Right atrium auricular region (tissue), 2 donors: Measurements from ENCODE around the gene MYO5B. TPM values are rescaled to one million over a fixed set of nuclear protein-coding genes. Genes with fewer than 3 reads are reported as not detected.
"Not testable (repeated sequence)": the region's sequence is repeated elsewhere in the genome, so short reads cannot be mapped to it uniquely, and the experiment has no call there.

Experiments used
- DNase-seq: peaks from one replicate; pipeline ENCODE4 v3.0.0-alpha.2; 2019; ENCODE audit warnings: low spot score
- H3K27ac ChIP-seq, 2 donors: fragments of 200-600 bp; sonication (generic); 1 replicate in 1 of 2; 2 replicates in 1 of 2; pipeline ENCODE4 v1.5.1; 2016 to 2019
- H3K27me3 ChIP-seq, 2 donors: fragments of 200-600 bp; sonication (generic); one replicate each; pipeline versions ENCODE4 v1.5.1 to v1.6.0; 2017 to 2019
- H3K36me3 ChIP-seq: fragments of 200-600 bp; sonication (generic); one replicate; pipeline ENCODE4 v1.5.1; 2016
- H3K4me1 ChIP-seq, 2 donors: fragments of 200-600 bp; sonication (generic); one replicate each; pipeline versions ENCODE4 v1.5.1 to v1.6.0; 2017 to 2019
- H3K4me3 ChIP-seq, 2 donors: fragments of 200-600 bp; sonication (generic); 1 replicate in 1 of 2; 2 replicates in 1 of 2; pipeline ENCODE4 v1.5.1; 2017 to 2019; ENCODE audit warnings: mild to moderate bottlenecking in 1 of 2, moderate library complexity in 1 of 2
- H3K9me3 ChIP-seq, 2 donors: fragments of 200-600 bp; sonication (generic); one replicate each; pipeline ENCODE4 v1.5.1; 2019
- CTCF ChIP-seq, 2 donors: fragments of 200-600 bp; sonication (generic); IDR thresholded peaks; one replicate each; pipeline ENCODE4 v1.5.1; 2019; ENCODE audit warnings: antibody characterized with exemption in 2 of 2
- total RNA-seq, 2 donors: library from RNA; depleted of rRNA; stranded (reverse); fragments of >200 nt; gene quantifications; one replicate each; pipeline ENCODE4 v1.1.0, GENCODE V29; 2016

Gene MYO5B
- total RNA-seq, 2 donors from 2014 or later, result 7.7 to 10.2 TPM

- no peak for DNase-seq
- no peak for TF ChIP-seq CTCF (IDR thresholded peaks at IDR 0.05)
- Histone ChIP-seq H3K4me1 (no peaks in the 10 kb centered on the region), H3K27ac (no peak overlapping the region), H3K4me3 (no peak overlapping the region), H3K27me3 (no peaks in the 10 kb centered on the region), H3K9me3 (no peaks in the 10 kb centered on the region), H3K36me3 (no peaks in the 10 kb centered on the region)
Observed at GRCh38 chr18:50097702-50098101, 97.2 kb downstream of the MYO5B start.

- no peak for DNase-seq
- H3K9me3 ChIP-seq, result no peaks in the 10 kb centered on the region
- H3K4me1 ChIP-seq, result peaks cover 0 to 5% of the 10 kb centered on the region in 2 donors
- no peak for TF ChIP-seq CTCF (IDR thresholded peaks at IDR 0.05)
- no peak overlapping the region for H3K4me3 ChIP-seq
- H3K27me3 ChIP-seq, result no peaks in the 10 kb centered on the region
- H3K36me3 ChIP-seq, result no peaks in the 10 kb centered on the region
- H3K27ac ChIP-seq, result no peak overlapping the region
Observed at GRCh38 chr18:50096766-50097435, 98.0 kb downstream of the MYO5B start.

GRCh38 chr18:50094786-50095185 lies 100.2 kb downstream of the MYO5B start:
- not testable (repeated sequence) for DNase-seq, H3K4me1 ChIP-seq, H3K4me3 ChIP-seq, H3K27ac ChIP-seq, H3K36me3 ChIP-seq, H3K27me3 ChIP-seq, H3K9me3 ChIP-seq

GRCh38 chr18:50094221-50094773 lies 100.7 kb downstream of the MYO5B start:
- H3K9me3 ChIP-seq, result no peaks in the 10 kb centered on the region
- H3K36me3 ChIP-seq, result no peaks in the 10 kb centered on the region
- no peaks in the 10 kb centered on the region for H3K27me3 ChIP-seq
- no peak for TF ChIP-seq CTCF (IDR thresholded peaks at IDR 0.05)
- H3K27ac ChIP-seq, result no peak overlapping the region
- H3K4me3 ChIP-seq, result no peak overlapping the region
- H3K4me1 ChIP-seq, result peaks cover 0 to 5% of the 10 kb centered on the region in 2 donors
- DNase-seq, result no peak

- DNase-seq, result no peak
- no peaks in the 10 kb centered on the region for H3K9me3 ChIP-seq
- TF ChIP-seq CTCF (IDR thresholded peaks at IDR 0.05), result no peak
- H3K27ac ChIP-seq, result no peak overlapping the region
- H3K4me3 ChIP-seq, result no peak overlapping the region
- no peaks in the 10 kb centered on the region for H3K36me3 ChIP-seq
- H3K4me1 ChIP-seq, result peaks cover 0 to 5% of the 10 kb centered on the region in 2 donors
- H3K27me3 ChIP-seq, result no peaks in the 10 kb centered on the region
Observed at GRCh38 chr18:50093366-50094064, 101.4 kb downstream of the MYO5B start.

GRCh38 chr18:50092245-50092805 lies 102.6 kb downstream of the MYO5B start:
- Histone ChIP-seq H3K27me3 (no peaks in the 10 kb centered on the region), H3K4me1 (peaks cover 0 to 5% of the 10 kb centered on the region in 2 donors), H3K9me3 (no peaks in the 10 kb centered on the region), H3K27ac (no peak overlapping the region), H3K4me3 (no peak overlapping the region), H3K36me3 (no peaks in the 10 kb centered on the region)
- DNase-seq, result no peak
- no peak for TF ChIP-seq CTCF (IDR thresholded peaks at IDR 0.05)
